Measurements from ENCODE around the gene CD6.

The CD6 gene

GRCh38 chr11:60923326-60923725, 48.2 kb upstream of the CD6 start:
- no peaks in the 10 kb centered on the region for H3K9me3 ChIP-seq (ENCODE audit: insufficient read depth, low read length, severe bottlenecking)
- H3K4me2 ChIP-seq (ENCODE audit: insufficient read depth, low read length), result no peak overlapping the region
- H2AFZ ChIP-seq (ENCODE audit: low read depth, low read length), result no peak overlapping the region
- H3K27me3 ChIP-seq (ENCODE audit: insufficient read depth, low read length, poor library complexity), result no peaks in the 10 kb centered on the region
- no peak overlapping the region for H3K27ac ChIP-seq (ENCODE audit: low read length)
- peaks cover 12% of the 10 kb centered on the region for H3K79me2 ChIP-seq (ENCODE audit: insufficient read depth, low read length)
- no peak overlapping the region for H3K9ac ChIP-seq (ENCODE audit: low read depth, low read length)
- DNase-seq (no peak), ATAC-seq (ENCODE audit: insufficient read depth, low read depth) (no peak)
- H3K36me3 ChIP-seq (ENCODE audit: insufficient read depth, low read length), result peaks cover 52% of the 10 kb centered on the region
- no peaks in the 10 kb centered on the region for H3K4me1 ChIP-seq (ENCODE audit: insufficient read depth, low read length)
- TF ChIP-seq CTCF (IDR thresholded peaks at IDR 0.05; ENCODE audit: borderline replicate concordance, extremely low read depth, low read length, poor library complexity, severe bottlenecking), result no peak
- no peak for TF ChIP-seq EZH2 (IDR thresholded peaks at IDR 0.05; ENCODE audit: borderline replicate concordance, low read depth, low read length, severe bottlenecking)
- H4K20me1 ChIP-seq (ENCODE audit: insufficient read depth, low read length), result peaks cover 56% of the 10 kb centered on the region
- H3K4me3 ChIP-seq (ENCODE audit: low read depth in 1 of 2, low read length in 2 of 2), result no peak overlapping the region

- ATAC-seq (ENCODE audit: insufficient read depth, low read depth) (peak; percentile 29; the same call in 2 of the 3 replicates), DNase-seq (no peak)
- H2AFZ ChIP-seq (ENCODE audit: low read depth, low read length), result no peak overlapping the region
- H3K79me2 ChIP-seq (ENCODE audit: insufficient read depth, low read length), result peaks cover 8% of the 10 kb centered on the region
- no peaks in the 10 kb centered on the region for H3K9me3 ChIP-seq (ENCODE audit: insufficient read depth, low read length, severe bottlenecking)
- no peak overlapping the region for H3K4me3 ChIP-seq (ENCODE audit: low read depth in 1 of 2, low read length in 2 of 2)
- no peaks in the 10 kb centered on the region for H3K27me3 ChIP-seq (ENCODE audit: insufficient read depth, low read length, poor library complexity)
- H3K27ac ChIP-seq (ENCODE audit: low read length), result no peak overlapping the region
- H3K4me2 ChIP-seq (ENCODE audit: insufficient read depth, low read length), result no peak overlapping the region
- no peaks in the 10 kb centered on the region for H3K4me1 ChIP-seq (ENCODE audit: insufficient read depth, low read length)
- peaks cover 49% of the 10 kb centered on the region for H3K36me3 ChIP-seq (ENCODE audit: insufficient read depth, low read length)
- peaks cover 52% of the 10 kb centered on the region for H4K20me1 ChIP-seq (ENCODE audit: insufficient read depth, low read length)
- TF ChIP-seq EZH2 (IDR thresholded peaks at IDR 0.05; ENCODE audit: borderline replicate concordance, low read depth, low read length, severe bottlenecking) (no peak), CTCF (IDR thresholded peaks at IDR 0.05; ENCODE audit: borderline replicate concordance, extremely low read depth, low read length, poor library complexity, severe bottlenecking) (no peak)
- no peak overlapping the region for H3K9ac ChIP-seq (ENCODE audit: low read depth, low read length)
Observed at GRCh38 chr11:60923800-60924109, 47.7 kb upstream of the CD6 start.

- Histone ChIP-seq H4K20me1 (ENCODE audit: insufficient read depth, low read length) (peaks cover 46% of the 10 kb centered on the region), H3K4me3 (ENCODE audit: low read depth in 1 of 2, low read length in 2 of 2) (no peak within 1 kb of the TSS)
- no peak for DNase-seq
Observed at GRCh38 chr11:60924110-60924905, 47.2 kb upstream of the CD6 start, which contains the start of gene TMEM132A. Gene TMEM132A, plus strand, starts transcription at chr11:60924460. Its CDS starts 174 bp downstream, at chr11:60924634.

More at GRCh38 chr11:60924110-60924905, 47.2 kb upstream of the CD6 start, which contains the start of gene TMEM132A:
- Histone ChIP-seq H2AFZ (ENCODE audit: low read depth, low read length) (no peak within 1 kb of the TSS), H3K27me3 (ENCODE audit: insufficient read depth, low read length, poor library complexity) (no peaks in the 10 kb centered on the region), H3K9me3 (ENCODE audit: insufficient read depth, low read length, severe bottlenecking) (no peaks in the 10 kb centered on the region), H3K79me2 (ENCODE audit: insufficient read depth, low read length) (peaks cover 3% of the 10 kb centered on the region), H3K9ac (ENCODE audit: low read depth, low read length) (no peak within 1 kb of the TSS), H3K27ac (ENCODE audit: low read length) (no peak within 1 kb of the TSS), H3K4me1 (ENCODE audit: insufficient read depth, low read length) (no peaks in the 10 kb centered on the region), H3K36me3 (ENCODE audit: insufficient read depth, low read length) (peaks cover 45% of the 10 kb centered on the region), H3K4me2 (ENCODE audit: insufficient read depth, low read length) (no peak within 1 kb of the TSS)
- peak; percentile 13; the same call in 1 of the 3 replicates for ATAC-seq (ENCODE audit: insufficient read depth, low read depth)
- no peak for TF ChIP-seq EZH2 (IDR thresholded peaks at IDR 0.05; ENCODE audit: borderline replicate concordance, low read depth, low read length, severe bottlenecking)
- TF ChIP-seq CTCF (IDR thresholded peaks at IDR 0.05; ENCODE audit: borderline replicate concordance, extremely low read depth, low read length, poor library complexity, severe bottlenecking), result no peak

Data from DND-41 (cell line).